ENCODE results near the gene SLC39A1. TPM values are rescaled to one million over a fixed set of nuclear protein-coding genes. Genes with fewer than 3 reads are reported as not detected.
A peak's percentile ranks its signal among the peaks of the same experiment; 100 is the strongest.

SLC39A1 gene
- total and polyA plus RNA-seq, 2 of the 8 experiments (the other 6 are each of a cell fraction or from before 2014, with no cell fraction given): 238 to 337 TPM

DNA sequence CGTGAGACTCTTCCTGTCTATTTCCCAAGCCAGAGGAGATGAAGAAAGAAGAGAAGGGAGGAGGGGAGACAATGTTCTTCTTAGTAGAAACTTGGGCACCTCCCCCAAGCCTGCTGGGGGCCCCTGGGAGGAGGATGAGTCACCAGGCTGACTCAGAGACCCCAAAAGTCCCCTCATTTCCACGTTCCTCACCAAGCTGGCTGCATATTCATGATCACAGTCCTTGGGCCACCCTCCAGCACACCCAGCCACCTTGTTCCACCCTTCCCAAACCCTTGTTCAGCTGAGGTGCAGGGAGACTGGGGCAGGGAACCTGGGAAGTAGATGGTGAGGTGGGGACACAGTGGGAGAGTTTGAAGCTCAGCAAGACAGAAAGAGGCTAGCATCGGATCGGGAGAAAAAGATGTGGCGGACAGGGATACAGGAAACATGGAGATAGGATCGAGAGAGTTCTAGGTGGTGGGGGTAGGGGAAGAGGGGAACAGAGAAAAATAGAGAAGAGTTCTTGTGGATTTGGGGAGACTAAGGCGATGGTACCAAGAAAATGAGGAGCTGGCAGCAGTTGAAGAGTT lies 22.1 kb upstream of the SLC39A1 start (continued):
- TF ChIP-seq KDM1A (IDR thresholded peaks at IDR 0.05; ENCODE audit: borderline replicate concordance, low read length): no peak
- TF ChIP-seq ZNF274 (IDR thresholded peaks at IDR 0.05; ENCODE audit: borderline replicate concordance, extremely low read depth, low read length): no peak
- no peak for TF ChIP-seq CTCF (IDR thresholded peaks at IDR 0.05; ENCODE audit: control extremely low read depth in 1 of 3, insufficient read depth in 1 of 3, low read depth in 1 of 3, low read length in 3 of 3)
- no peak for TF ChIP-seq NRF1 (IDR thresholded peaks at IDR 0.05; ENCODE audit: low read depth, low read length)
- TF ChIP-seq SP2 (IDR thresholded peaks at IDR 0.05; ENCODE audit: low read length): no peak
- TF ChIP-seq HDAC6 (IDR thresholded peaks at IDR 0.05; ENCODE audit: low read depth, low read length): no peak
- no peak for TF ChIP-seq SUZ12 (IDR thresholded peaks at IDR 0.05; ENCODE audit: low read length)
- TF ChIP-seq BRCA1 (IDR thresholded peaks at IDR 0.05; ENCODE audit: low read depth, low read length): no peak
- no peak for TF ChIP-seq MAFK (IDR thresholded peaks at IDR 0.05; ENCODE audit: low read depth, low read length)
- no peak for TF ChIP-seq FOSL1 (IDR thresholded peaks at IDR 0.05; ENCODE audit: insufficient read depth, low read depth, low read length)
- TF ChIP-seq, protein P1, sequence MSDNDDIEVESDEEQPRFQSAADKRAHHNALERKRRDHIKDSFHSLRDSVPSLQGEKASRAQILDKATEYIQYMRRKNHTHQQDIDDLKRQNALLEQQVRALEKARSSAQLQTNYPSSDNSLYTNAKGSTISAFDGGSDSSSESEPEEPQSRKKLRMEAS (IDR thresholded peaks at IDR 0.05): 0 out of 2 replicates have a peak, but pooled peaks have one; percentile 13
- TF ChIP-seq SRF (IDR thresholded peaks at IDR 0.05; ENCODE audit: low read depth, low read length): no peak
- TF ChIP-seq RAD21 (IDR thresholded peaks at IDR 0.05 in 1 of 2, conservative IDR thresholded peaks at IDR 0.05 in 1 of 2; ENCODE audit: low read depth in 2 of 2, low read length in 2 of 2): no peak
- no peak for TF ChIP-seq CREB1 (IDR thresholded peaks at IDR 0.05)
- no peak for TF ChIP-seq EZH2 (IDR thresholded peaks at IDR 0.05; ENCODE audit: low read depth, low read length, severe bottlenecking)
- no peak for TF ChIP-seq USF2 (IDR thresholded peaks at IDR 0.05; ENCODE audit: low read length)
- no peak for TF ChIP-seq SP4 (IDR thresholded peaks at IDR 0.05; ENCODE audit: low read length)
- no peak for TF ChIP-seq CBX5 (IDR thresholded peaks at IDR 0.05; ENCODE audit: low read depth, low read length)
- no peak for TF ChIP-seq TEAD4 (IDR thresholded peaks at IDR 0.05; ENCODE audit: low read depth, low read length)
- no peak for TF ChIP-seq CHD1 (IDR thresholded peaks at IDR 0.05; ENCODE audit: low read depth, low read length)
